Aorta (tissue), 5 donors: Measurements from ENCODE around the gene FBXO7. TPM values are rescaled to one million over a fixed set of nuclear protein-coding genes. Genes with fewer than 3 reads are reported as not detected.

ENCODE experiments used
- ATAC-seq: fragments of 200-7000 bp; cut with Tn5 transposase; one replicate; pipeline ENCODE4 v1.9.1; 2022; ENCODE audit warnings: moderate library complexity; ENCODE audit not compliant: low FRiP score
- DNase-seq, 2 donors: peaks; one replicate each; pipeline ENCODE4 v3.0.0-alpha.2; 2020
- H3K27ac ChIP-seq, 2 donors: one replicate each; pipeline ENCODE4 v1.5.1; 2013; ENCODE audit warnings: low read length in 2 of 2, mild to moderate bottlenecking in 2 of 2, moderate library complexity in 2 of 2, control low read depth in 1 of 2, inconsistent platforms in 1 of 2, low read depth in 1 of 2
- H3K27me3 ChIP-seq, 2 donors: one replicate each; pipeline ENCODE4 v1.6.1; 2013; ENCODE audit warnings: control low read depth in 1 of 2, low read length in 1 of 2, mild to moderate bottlenecking in 1 of 2, moderate library complexity in 1 of 2; ENCODE audit not compliant: insufficient read depth in 2 of 2, control insufficient read depth in 1 of 2
- H3K36me3 ChIP-seq, 2 donors: one replicate each; pipeline ENCODE4 v1.6.1; 2013; ENCODE audit warnings: control low read depth in 1 of 2, low read length in 1 of 2, mild to moderate bottlenecking in 1 of 2; ENCODE audit not compliant: insufficient read depth in 2 of 2, control insufficient read depth in 1 of 2
- H3K4me1 ChIP-seq, 2 donors: one replicate each; pipeline ENCODE4 v1.6.1; 2013; ENCODE audit warnings: low read length in 2 of 2, control low read depth in 1 of 2, mild to moderate bottlenecking in 1 of 2, moderate library complexity in 1 of 2; ENCODE audit not compliant: insufficient read depth in 2 of 2, control insufficient read depth in 1 of 2
- H3K4me3 ChIP-seq, 2 donors: one replicate each; pipeline ENCODE4 v1.5.1; 2013; ENCODE audit warnings: low read length in 2 of 2, control low read depth in 1 of 2, mild to moderate bottlenecking in 1 of 2
- H3K9me3 ChIP-seq: one replicate; pipeline ENCODE4 v1.6.1; 2013; ENCODE audit warnings: mild to moderate bottlenecking, low read length; ENCODE audit not compliant: control insufficient read depth
- WGBS, 2 donors: extraction: QIAGEN DNeasy Blood & Tissue Kit; methylation state at CpG; one replicate each; pipeline ENCODE4 v1.1.7; 2013; 5-methylcytosine and 5-hydroxymethylcytosine counted together
- intact Hi-C, 2 donors: fragments of 100-400 bp; cut with DNase I; formaldehyde crosslinking; loops; one replicate each; pipeline versions ENCODE4 v1.14.2 to v1.15.0; 2022
- polyA plus RNA-seq, 2 donors: library from polyadenylated mRNA; stranded (reverse); fragments of 200-250 nt; gene quantifications; one replicate each; pipeline ENCODE4 v1.2.3, GENCODE V29; 2013
- total RNA-seq, 2 donors: library from RNA; stranded (reverse); fragmentation: NEBNext Ultra II Directional; extraction: Animal tissue kit (Norgen Biotek cat#: 25700); gene quantifications; one replicate each; pipeline ENCODE4 v1.2.1, GENCODE V29; 2021
- donor health status: healthy with polysubstance abuse.
- donor health status: Bipolar disorder and iron deficiency.
- donor health status: DM: no; HTN: no; CAD: no.
- donor health status: DM: no; HTN: no; CAD: no.
- donor health status: DM: yes; HTN: yes; CAD: no.

Gene FBXO7
- total and polyA plus RNA-seq, 4 donors, result 64.4 to 76.6 (median 72.5) TPM

GRCh38 chr22:32517921-32518320 lies 43.3 kb downstream of the FBXO7 start:
- no peaks in the 10 kb centered on the region for H3K36me3 ChIP-seq
- DNase-seq, result no peak
- no peaks in the 10 kb centered on the region for H3K4me1 ChIP-seq
- WGBS, 2 donors, result 93 to 95% methylated on average over 8 of the region's 8 CpGs
- no peaks in the 10 kb centered on the region for H3K27me3 ChIP-seq
- no peak for ATAC-seq
- no peak overlapping the region for H3K4me3 ChIP-seq
- intact Hi-C loops, result no loop called here
- no peak overlapping the region for H3K27ac ChIP-seq
- peaks cover 3% of the 10 kb centered on the region for H3K9me3 ChIP-seq

- DNase-seq (no peak), ATAC-seq (no peak)
- 77 to 79% methylated on average over 1 of the region's 1 CpG for WGBS, 2 donors
- no peaks in the 10 kb centered on the region for H3K36me3 ChIP-seq
- no peak overlapping the region for H3K27ac ChIP-seq
- no peak overlapping the region for H3K4me3 ChIP-seq
- H3K27me3 ChIP-seq, result no peaks in the 10 kb centered on the region
- intact Hi-C loops, result no loop called here
- H3K4me1 ChIP-seq, result no peaks in the 10 kb centered on the region
- H3K9me3 ChIP-seq, result peaks cover 3% of the 10 kb centered on the region
Observed at GRCh38 chr22:32518381-32518780, 43.8 kb downstream of the FBXO7 start.

- ATAC-seq (no peak), DNase-seq (no peak)
- no peak overlapping the region for H3K4me3 ChIP-seq
- H3K27me3 ChIP-seq, result no peaks in the 10 kb centered on the region
- no peaks in the 10 kb centered on the region for H3K4me1 ChIP-seq
- 86 to 88% methylated on average over 5 of the region's 5 CpGs for WGBS, 2 donors
- no peaks in the 10 kb centered on the region for H3K36me3 ChIP-seq
- no peak overlapping the region for H3K27ac ChIP-seq
- peaks cover 3% of the 10 kb centered on the region for H3K9me3 ChIP-seq
- intact Hi-C loops, result no loop called here
Observed at GRCh38 chr22:32518848-32519247, 44.2 kb downstream of the FBXO7 start.

GRCh38 chr22:32520612-32521011 lies 46.0 kb downstream of the FBXO7 start:
- ATAC-seq, result no peak
- no peak for DNase-seq
- H3K27me3 ChIP-seq, result no peaks in the 10 kb centered on the region
- H3K27ac ChIP-seq, result no peak overlapping the region
- WGBS, 2 donors, result 86 to 87% methylated on average over 5 of the region's 5 CpGs
- intact Hi-C loops, result no loop called here
- no peak overlapping the region for H3K4me3 ChIP-seq
- H3K36me3 ChIP-seq, result no peaks in the 10 kb centered on the region
- no peaks in the 10 kb centered on the region for H3K4me1 ChIP-seq
- peaks cover 3% of the 10 kb centered on the region for H3K9me3 ChIP-seq

- Histone ChIP-seq H3K27me3 (no peaks in the 10 kb centered on the region), H3K27ac (no peak overlapping the region), H3K4me3 (no peak overlapping the region), H3K9me3 (peaks cover under 1% of the 10 kb centered on the region), H3K36me3 (no peaks in the 10 kb centered on the region), H3K4me1 (no peaks in the 10 kb centered on the region)
- 58 to 62% methylated on average over 5 of the region's 5 CpGs for WGBS, 2 donors
- DNase-seq (no peak), ATAC-seq (no peak)
- intact Hi-C loops, result no loop called here
Observed at GRCh38 chr22:32522237-32522636, 47.6 kb downstream of the FBXO7 start.

- WGBS, 2 donors, result 67 to 70% methylated on average over 5 of the region's 5 CpGs
- ATAC-seq (no peak), DNase-seq (no peak)
- H3K4me1 ChIP-seq, result no peaks in the 10 kb centered on the region
- no peak overlapping the region for H3K27ac ChIP-seq
- H3K9me3 ChIP-seq, result no peaks in the 10 kb centered on the region
- no peaks in the 10 kb centered on the region for H3K27me3 ChIP-seq
- H3K36me3 ChIP-seq, result no peaks in the 10 kb centered on the region
- intact Hi-C loops, result loop anchor here (2.0 to 5.0 kb wide), 4 partner anchors 135 to 473 kb away; no protein-coding TSS in a partner anchor
- no peak overlapping the region for H3K4me3 ChIP-seq
Observed at GRCh38 chr22:32527756-32528155, 53.1 kb downstream of the FBXO7 start.

GRCh38 chr22:32528316-32528715 lies 53.7 kb downstream of the FBXO7 start:
- no peak for ATAC-seq
- Histone ChIP-seq H3K9me3 (no peaks in the 10 kb centered on the region), H3K27ac (no peak overlapping the region), H3K27me3 (no peaks in the 10 kb centered on the region), H3K4me1 (no peaks in the 10 kb centered on the region), H3K4me3 (no peak overlapping the region), H3K36me3 (no peaks in the 10 kb centered on the region)
- WGBS, 2 donors, result 71 to 78% methylated on average over 9 of the region's 9 CpGs
- intact Hi-C loops, result loop anchor here (2.0 to 5.0 kb wide), 4 partner anchors 134 to 472 kb away; no protein-coding TSS in a partner anchor
- DNase-seq, result no peak

GRCh38 chr22:32528984-32529982 lies 54.7 kb downstream of the FBXO7 start:
- no peaks in the 10 kb centered on the region for H3K9me3 ChIP-seq
- peak; percentile 89 to 91 for DNase-seq
- no peaks in the 10 kb centered on the region for H3K36me3 ChIP-seq
- H3K27ac ChIP-seq, result no peak overlapping the region
- ATAC-seq, result peak; percentile 89
- 38 to 39% methylated on average over 29 of the region's 29 CpGs for WGBS, 2 donors
- no peaks in the 10 kb centered on the region for H3K4me1 ChIP-seq
- intact Hi-C loops, result loop anchor here (1.0 to 5.0 kb wide), 5 partner anchors 133 to 472 kb away; no protein-coding TSS in a partner anchor
- H3K27me3 ChIP-seq, result no peaks in the 10 kb centered on the region
- no peak overlapping the region for H3K4me3 ChIP-seq

- intact Hi-C loops, result loop anchor here in 1 of 2 donors (10.0 kb wide), 1 partner anchor 114 kb away; no protein-coding TSS in a partner anchor
- no peak for DNase-seq
- no peaks in the 10 kb centered on the region for H3K4me1 ChIP-seq
Observed at GRCh38 chr22:32531228-32531627, 56.6 kb downstream of the FBXO7 start.

More at GRCh38 chr22:32531228-32531627, 56.6 kb downstream of the FBXO7 start:
- ATAC-seq, result no peak
- H3K36me3 ChIP-seq, result no peaks in the 10 kb centered on the region
- H3K27me3 ChIP-seq, result no peaks in the 10 kb centered on the region
- no peak overlapping the region for H3K4me3 ChIP-seq
- H3K27ac ChIP-seq, result no peak overlapping the region
- H3K9me3 ChIP-seq, result no peaks in the 10 kb centered on the region
- WGBS, 2 donors, result 55 to 61% methylated on average over 7 of the region's 7 CpGs
